HG02981 (cell line): ENCODE results near the gene CADPS.

Source experiments
- ATAC-seq: cut with Tn5 transposase; IDR thresholded peaks from one replicate; pipeline ENCODE4 v1.9.1; 2021; ENCODE audit warnings: mild to moderate bottlenecking, moderate library complexity; ENCODE audit not compliant: unreplicated experiment

Gene CADPS

DNA sequence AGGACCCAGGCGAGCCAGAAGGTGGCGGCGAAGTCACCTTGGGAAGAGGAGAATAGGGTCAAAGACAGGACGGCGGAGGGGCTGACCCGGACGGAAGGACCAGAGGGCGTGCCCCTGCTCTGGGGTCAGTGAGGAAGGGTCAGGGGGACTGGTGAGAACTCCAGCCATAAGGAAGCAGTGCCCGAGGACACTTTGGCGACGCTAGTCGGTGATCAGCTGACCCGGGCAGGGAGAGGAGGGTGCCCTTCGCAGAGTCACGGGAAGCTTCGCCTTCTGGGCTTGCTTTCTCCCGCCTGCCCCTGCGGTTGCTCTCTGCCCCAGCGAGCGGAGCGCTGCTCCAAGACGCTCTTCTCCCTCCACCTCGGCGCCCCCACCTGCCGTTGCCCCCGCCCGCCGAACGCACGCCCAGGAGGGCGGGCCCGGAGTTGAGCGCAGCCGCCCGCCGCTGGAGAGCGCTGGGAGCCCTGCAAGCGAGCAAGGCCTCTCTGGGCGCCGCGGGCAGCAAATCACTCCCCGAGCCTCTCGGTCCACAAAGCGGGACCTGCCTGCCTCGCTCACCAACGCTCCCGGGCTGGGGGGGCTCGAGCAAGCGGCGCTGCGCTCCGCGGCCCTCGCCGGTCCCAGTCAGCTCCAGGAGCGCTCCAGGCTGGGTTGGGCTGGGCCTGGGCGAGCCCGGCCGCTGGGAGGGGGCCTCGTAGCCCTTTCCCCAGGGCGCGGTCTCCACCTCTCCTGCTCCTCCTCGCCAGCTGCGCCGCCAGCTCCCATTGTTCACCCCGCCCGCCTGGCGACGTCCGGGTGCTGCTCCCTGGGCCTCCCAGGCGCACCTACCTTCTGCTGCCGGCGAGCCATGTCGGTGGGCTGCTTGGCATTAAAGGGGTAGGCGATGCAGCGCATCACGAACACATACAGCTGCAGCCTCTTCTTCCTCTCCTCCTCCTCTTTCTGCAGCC lies 1.2 kb downstream of the CADPS start:
- no peak for ATAC-seq

- no peak for ATAC-seq
These were observed 1.8 kb downstream of the CADPS start for GRCh38 chr3:62873451-62873760.

- ATAC-seq, result no peak
These were observed 2.9 kb downstream of the CADPS start for GRCh38 chr3:62872318-62872717.

DNA sequence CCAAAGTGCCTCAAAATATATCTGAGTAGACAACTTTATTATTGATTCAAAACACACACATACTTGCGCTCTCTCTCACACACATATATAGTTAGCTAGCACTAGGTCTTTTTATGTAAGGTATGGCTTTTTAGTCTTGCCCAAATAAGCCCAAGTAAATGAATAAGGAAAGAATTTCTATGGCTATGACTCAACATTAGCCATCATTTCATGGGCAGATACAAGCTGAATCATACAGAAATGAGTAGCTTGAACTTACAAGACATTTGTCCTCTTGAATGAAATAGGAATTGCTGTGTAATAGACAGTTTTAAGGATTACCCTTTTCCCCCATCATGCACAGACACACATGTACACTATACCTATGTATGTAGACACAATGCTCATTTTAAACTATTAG lies 4.9 kb downstream of the CADPS start:
- ATAC-seq, result no peak

- no peak for ATAC-seq
These were observed 11.6 kb downstream of the CADPS start for GRCh38 chr3:62863648-62864047.

DNA sequence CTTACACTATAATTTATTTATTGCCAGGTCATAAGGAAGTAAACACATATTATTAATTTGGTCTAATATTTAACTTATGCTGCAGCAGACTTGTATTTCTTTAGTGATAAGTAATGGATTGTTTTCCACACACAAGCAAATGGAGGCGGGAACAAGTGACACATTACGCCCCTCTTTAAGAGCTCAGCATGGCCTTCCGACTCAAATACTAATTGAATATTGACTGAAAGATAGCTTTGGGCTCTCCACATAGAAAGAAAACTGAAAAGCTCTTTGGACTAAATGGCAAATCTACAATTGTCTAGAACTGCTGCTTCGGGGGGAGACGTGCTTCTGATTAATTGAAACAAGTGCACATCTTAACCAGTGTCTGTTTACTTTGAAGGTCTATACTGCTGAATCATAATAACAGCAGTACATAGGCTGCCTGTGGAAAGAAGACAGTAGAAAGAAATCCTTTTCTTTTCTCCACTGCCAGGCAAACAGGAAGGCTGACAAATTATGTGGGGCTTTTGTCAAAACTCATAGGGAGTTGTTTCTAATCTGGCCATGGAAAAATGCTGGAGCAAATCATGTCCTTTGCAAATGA lies 15.9 kb downstream of the CADPS start:
- no peak for ATAC-seq

- ATAC-seq, result no peak
These were observed 29.2 kb downstream of the CADPS start for GRCh38 chr3:62845996-62846395.

DNA sequence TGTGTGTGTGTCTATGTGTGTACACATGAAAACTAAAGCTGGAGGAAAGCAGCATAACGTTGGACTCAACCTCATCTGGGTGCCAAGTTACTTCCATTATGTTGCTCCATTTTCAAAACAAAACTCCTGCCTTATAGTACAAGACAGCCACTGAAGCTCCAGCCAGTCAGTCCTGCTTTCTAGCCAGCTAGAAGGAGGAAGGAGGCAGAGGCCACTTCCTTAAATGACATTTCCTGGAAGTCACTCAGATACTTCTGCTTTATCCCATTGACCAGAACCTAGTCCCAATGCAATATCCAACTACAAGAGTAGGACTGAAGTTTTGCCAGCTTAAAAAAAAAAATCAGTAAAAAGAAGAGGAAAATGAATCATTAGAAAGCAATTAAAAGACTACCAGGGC lies 31.7 kb downstream of the CADPS start:
- no peak for ATAC-seq

DNA sequence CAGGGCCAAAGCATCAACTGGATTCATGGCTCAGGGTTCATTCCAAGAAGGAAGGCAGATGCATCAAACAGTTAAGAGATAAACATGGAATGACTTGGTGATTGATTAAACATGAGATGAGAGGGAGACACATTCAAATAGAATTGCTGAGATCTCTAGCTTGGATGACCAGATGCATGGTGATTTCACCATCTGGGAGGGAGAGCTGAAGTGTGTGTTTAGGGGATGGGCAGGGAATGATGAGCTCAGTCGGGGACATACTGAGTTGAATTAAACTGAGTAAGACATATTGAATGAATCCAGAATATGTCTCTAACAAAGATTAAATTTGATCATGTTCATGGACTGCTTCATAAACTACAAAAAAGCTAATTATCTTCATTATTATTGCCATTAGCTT lies 35.5 kb downstream of the CADPS start:
- no peak for ATAC-seq

DNA sequence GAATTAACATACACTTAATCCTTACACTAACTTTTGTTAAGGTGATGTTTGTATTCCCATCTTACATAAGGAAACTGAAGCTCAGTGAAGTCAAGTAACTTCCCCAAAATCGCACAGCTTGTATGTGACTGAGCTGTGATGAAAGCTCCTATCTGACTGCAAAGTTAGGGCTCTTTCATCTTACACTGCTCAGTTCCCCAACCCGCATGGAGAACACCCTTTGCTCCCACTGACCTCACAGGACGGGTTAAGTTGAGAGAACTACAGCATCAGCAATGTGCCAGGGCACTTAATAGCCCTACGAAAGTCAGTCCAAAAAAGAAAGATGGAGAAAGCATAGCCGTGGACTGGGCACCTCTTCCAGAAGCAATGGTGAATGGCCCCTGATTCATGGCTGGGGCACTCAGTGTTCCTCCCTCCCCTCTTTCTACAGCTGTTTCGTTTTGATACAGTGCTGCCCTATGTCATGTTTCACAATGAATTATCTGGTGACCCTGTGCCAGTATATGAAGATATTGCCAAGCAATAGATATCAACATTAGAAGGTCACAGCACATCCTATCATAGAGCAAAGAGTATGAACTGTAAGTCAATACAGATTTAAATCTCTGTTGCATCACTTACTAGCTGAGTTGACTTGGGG lies 38.0 kb downstream of the CADPS start:
- no peak for ATAC-seq

- peak; percentile 66 for ATAC-seq
These were observed 39.5 kb downstream of the CADPS start for GRCh38 chr3:62835554-62836236.

DNA sequence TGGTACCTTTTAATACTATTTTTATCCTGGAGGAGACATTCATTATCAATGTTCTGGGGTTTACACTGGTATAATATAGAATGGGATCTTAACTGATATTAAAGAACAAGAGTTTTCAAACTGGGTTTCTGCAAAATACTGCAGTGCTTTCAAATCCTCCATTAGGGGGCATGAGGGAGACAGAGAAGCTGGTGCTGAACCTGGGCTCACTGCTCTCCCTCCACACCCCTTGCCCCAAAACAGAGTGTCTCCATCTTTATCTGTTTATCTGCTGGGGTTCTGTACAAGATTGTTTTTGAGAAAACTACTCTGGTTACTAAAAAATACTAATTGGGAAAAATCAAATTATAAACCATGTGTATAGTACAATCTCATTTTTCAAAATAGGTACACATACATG lies 41.7 kb downstream of the CADPS start:
- no peak for ATAC-seq

GRCh38 chr3:62832553-62832952 lies 42.7 kb downstream of the CADPS start:
- ATAC-seq, result no peak

DNA sequence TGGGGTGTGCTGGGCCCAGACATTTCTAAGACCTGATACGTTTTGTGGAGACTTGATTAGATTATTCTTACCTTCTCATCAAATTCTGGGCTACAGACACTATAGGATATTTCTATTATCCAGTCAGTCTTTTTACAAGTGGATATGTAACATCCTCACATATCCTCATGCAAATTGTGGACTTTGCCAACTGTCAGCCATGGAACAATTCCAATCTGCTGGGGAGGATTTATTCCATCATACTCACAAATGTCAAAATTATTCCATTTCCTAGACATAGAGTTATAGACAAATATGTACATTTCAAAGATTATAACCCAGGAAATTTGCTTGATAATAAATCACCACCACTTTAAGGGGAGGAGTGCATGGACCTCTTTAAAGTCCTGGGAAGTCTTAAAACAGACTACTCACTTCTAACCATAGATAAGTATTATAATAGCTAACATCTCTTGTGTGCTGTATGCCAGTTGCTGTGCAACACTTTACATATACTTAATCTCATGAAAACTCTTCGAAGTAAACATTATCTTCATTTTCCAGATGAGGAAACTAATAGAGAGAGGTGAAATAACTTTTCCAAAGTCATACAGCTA lies 44.4 kb downstream of the CADPS start:
- ATAC-seq, result no peak

DNA sequence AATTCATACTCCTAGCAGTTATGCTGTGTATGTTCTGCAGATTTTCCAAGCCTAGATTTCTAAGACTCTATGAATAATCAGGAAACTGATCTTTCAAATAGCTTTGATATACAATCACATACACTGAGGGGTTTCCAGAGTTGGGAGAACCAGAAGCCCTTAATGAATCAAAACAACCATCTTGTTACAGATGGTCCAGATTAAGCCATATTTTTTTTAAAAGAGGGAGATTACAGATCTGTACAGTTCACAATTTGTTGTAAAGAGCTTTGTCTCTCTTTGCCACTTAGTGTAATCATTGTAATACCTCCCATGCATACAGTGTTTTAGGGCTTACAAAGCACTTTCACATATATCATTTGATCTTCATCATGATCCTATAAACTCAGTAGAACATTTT lies 47.7 kb downstream of the CADPS start:
- no peak for ATAC-seq

DNA sequence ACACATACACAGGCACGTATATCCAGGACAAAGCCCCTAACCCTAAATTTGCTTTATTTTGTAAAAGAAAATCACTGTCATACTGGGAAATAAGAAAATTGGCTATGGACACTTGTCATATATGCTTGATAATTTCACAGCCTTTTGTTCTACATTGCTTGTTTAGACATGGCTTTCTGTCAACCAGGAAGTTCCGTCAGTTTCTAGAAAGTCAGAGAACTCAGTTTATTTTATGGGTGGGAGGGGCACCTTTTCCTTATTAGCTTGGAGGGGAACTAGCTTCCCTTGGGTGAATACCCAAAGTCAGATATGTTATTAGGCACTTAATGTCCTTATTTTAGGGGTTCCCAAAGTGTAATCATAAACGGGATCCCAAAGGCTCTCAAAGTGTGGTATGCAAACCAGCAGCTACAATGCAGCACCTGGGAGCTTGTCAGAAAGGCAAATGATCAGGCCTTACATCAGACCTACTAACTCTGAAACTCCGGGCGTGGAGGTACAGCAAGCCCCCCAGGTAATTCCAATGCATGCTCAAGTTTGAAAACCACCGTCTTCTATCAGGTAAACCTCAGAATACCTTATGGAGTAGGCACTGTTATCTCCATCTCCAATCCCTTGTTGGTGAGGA lies 50.1 kb downstream of the CADPS start:
- no peak for ATAC-seq

DNA sequence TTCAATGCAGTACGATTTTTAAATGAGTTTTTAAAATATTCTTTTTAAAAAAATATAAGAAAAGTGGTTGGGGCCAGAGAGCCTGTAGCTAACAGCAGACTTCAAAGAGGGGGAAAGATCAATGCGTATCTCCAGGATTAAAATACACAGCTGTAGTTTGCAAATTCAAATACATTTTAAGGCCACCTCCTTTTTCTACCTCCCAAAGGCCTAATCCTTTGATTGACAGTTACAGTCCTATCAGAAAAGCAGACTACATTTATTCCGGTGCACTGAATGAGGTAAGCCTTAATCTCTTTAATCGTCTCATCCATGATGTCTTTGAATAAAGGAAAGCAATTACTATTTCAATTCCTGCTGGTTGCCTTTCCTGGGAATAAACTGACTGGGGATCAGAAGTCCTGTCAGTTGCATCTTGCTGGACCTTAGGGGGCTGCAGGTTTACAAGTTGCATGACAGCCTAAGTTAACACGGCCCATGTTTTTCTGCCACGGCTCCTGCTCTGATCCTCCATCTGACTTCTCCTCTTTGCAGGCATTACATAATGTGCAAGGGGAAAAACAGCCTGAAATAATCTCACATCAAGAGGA lies 51.7 kb downstream of the CADPS start:
- no peak for ATAC-seq

DNA sequence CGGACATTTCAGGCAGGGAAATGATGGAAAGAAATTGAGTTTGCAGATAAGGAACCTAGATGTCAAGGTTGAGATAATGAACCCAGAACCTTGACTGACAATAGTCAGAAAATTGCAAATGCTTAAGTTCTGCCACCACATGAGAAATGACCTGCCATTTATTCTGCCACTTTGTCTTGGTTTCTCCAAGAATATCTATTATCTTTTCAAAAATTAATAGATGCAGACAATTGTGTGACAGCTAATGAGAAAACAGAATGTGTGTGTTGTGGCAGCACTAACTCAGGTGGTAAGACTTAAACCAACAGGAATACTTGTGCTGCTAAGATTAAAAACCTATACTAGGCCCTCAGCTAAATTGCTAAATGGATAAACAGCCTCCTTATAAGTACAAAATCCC lies 52.3 kb downstream of the CADPS start:
- no peak for ATAC-seq

- ATAC-seq, result peak; percentile 85
These were observed 56.9 kb downstream of the CADPS start for GRCh38 chr3:62818347-62818746.

DNA sequence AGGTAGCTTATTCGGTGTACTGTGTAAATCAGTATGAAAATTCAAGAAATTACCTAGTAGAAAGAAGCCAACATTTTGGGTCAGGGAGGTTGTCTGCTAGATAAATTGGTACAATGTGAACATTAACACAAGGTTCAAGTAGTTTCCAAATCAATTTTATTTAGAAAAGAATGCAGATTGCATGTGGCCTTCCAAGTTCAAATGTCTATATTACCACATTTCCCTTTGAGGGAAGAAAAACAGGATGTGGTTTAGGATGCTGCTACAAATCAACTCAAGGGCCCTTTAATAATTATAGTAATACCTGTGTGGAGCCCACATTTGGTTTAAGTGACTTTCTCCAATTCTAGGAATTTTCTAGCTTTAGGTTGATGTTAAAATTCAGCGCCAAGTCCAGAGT lies 57.5 kb downstream of the CADPS start:
- no peak for ATAC-seq
